ENCODE measurements around the gene FRMD8. TPM values are rescaled to one million over a fixed set of nuclear protein-coding genes. Genes with fewer than 3 reads are reported as not detected.

The FRMD8 gene
- total RNA-seq, 1 donor from 2014 or later, result 22.6 TPM

DNA sequence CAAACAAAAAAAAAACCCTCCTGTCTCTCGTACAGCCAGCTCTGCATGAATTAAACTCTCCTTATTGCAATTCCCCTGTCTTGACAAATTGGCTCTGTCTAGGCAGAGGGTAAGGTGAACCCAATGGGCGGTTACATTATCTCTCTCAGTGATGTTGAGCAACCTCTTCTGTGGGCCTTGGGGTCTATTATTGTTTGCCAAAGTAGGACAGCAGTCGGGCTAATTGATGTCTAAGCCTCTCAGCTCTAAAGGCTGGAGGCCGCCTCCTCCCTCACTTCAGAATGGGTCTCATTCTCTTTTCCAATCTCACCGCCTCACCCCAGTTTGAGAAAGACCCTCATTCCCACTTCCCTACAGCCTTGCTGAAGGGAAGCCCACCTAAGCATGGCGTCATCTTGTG is 2.7 kb upstream of the FRMD8 start:
- ATAC-seq (no peak), DNase-seq (no peak)
- H3K4me1 ChIP-seq, result peaks cover 80% of the 10 kb centered on the region
- no peaks in the 10 kb centered on the region for H3K9me3 ChIP-seq
- no peak overlapping the region for H3K4me3 ChIP-seq
- H3K27ac ChIP-seq, result peak overlapping the region; percentile 98
- intact Hi-C loops (cut with DNase I), result no loop called here
- H3K36me3 ChIP-seq, result peaks cover 5% of the 10 kb centered on the region
- TF ChIP-seq, protein P1, sequence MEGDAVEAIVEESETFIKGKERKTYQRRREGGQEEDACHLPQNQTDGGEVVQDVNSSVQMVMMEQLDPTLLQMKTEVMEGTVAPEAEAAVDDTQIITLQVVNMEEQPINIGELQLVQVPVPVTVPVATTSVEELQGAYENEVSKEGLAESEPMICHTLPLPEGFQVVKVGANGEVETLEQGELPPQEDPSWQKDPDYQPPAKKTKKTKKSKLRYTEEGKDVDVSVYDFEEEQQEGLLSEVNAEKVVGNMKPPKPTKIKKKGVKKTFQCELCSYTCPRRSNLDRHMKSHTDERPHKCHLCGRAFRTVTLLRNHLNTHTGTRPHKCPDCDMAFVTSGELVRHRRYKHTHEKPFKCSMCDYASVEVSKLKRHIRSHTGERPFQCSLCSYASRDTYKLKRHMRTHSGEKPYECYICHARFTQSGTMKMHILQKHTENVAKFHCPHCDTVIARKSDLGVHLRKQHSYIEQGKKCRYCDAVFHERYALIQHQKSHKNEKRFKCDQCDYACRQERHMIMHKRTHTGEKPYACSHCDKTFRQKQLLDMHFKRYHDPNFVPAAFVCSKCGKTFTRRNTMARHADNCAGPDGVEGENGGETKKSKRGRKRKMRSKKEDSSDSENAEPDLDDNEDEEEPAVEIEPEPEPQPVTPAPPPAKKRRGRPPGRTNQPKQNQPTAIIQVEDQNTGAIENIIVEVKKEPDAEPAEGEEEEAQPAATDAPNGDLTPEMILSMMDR (IDR thresholded peaks at IDR 0.05), result no peak
- no peaks in the 10 kb centered on the region for H3K27me3 ChIP-seq (ENCODE audit: low read depth)

GRCh38 chr11:65384301-65384889 is 2.0 kb upstream of the FRMD8 start:
- DNase-seq (no peak), ATAC-seq (no peak)
- peaks cover 86% of the 10 kb centered on the region for H3K4me1 ChIP-seq
- TF ChIP-seq, protein P1 (IDR thresholded peaks at IDR 0.05), result no peak
- no peaks in the 10 kb centered on the region for H3K27me3 ChIP-seq (ENCODE audit: low read depth)
- intact Hi-C loops (cut with DNase I), result no loop called here
- peak overlapping the region; percentile 98 for H3K27ac ChIP-seq
- no peak overlapping the region for H3K4me3 ChIP-seq
- no peaks in the 10 kb centered on the region for H3K9me3 ChIP-seq
- peaks cover 5% of the 10 kb centered on the region for H3K36me3 ChIP-seq

DNA sequence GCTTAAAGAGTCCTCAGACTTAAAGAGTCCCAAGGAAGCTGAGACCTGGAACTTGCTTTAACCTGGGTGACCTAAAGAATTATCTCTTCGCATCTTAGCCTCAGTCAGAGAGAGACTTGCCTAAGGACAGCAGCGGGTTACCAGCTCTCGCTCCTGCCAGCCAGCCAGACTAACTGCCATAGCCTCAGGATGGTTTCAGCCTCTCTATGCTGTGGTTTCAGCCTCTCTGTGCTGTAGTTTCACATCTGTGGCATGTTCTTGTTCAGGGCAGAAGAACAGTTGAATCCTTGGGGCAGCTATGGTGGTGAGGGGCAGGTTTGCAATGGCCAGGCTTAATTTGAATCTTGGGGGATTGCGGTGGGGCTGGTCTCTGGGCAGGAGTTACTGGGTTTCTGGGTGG is 2.3 kb downstream of the FRMD8 start:
- intact Hi-C loops (cut with DNase I), result no loop called here
- Histone ChIP-seq H3K36me3 (peaks cover 30% of the 10 kb centered on the region), H3K9me3 (no peaks in the 10 kb centered on the region), H3K27me3 (ENCODE audit: low read depth) (no peaks in the 10 kb centered on the region), H3K4me3 (no peak overlapping the region), H3K27ac (peak overlapping the region; percentile 80), H3K4me1 (peaks cover 82% of the 10 kb centered on the region)
- no peak for ATAC-seq
- no peak for DNase-seq
- TF ChIP-seq, protein P1 (IDR thresholded peaks at IDR 0.05), result no peak

DNA sequence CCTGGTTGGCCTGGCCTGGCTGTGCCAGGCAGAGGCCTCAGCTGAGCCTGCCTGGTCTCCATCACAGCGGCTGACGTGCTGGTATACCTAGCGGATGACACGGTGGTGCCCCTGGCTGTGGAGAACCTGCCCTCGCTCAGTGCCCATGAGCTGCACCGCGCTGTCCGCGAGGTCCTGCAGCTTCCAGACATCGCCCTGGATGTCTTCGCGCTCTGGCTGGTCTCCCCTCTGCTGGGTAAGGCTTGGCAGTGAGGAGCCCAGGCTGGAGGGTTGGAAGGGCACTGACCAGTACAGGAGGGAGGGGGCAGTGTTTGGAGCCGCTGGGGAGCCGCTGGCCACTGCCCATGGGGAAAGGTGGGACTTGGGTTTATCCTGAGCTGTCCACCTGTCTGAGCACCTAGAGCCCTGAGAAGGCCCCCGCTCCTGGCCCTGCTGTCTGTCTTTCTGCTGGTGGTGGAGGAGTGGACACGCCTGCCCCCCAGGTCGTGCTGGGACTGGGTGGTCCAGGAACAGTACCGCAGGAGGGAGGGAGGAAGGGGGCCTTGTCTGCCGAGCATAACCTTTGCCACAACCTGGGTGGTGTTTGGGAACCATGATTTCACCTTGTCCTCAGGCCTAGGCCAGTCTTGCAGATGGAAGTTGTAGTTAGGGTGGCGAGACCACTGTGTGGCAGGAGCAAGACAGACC is 3.0 kb downstream of the FRMD8 start:
- ATAC-seq (no peak), DNase-seq (no peak)
- Histone ChIP-seq H3K4me1 (peaks cover 75% of the 10 kb centered on the region), H3K4me3 (peak overlapping the region; percentile 37), H3K27me3 (ENCODE audit: low read depth) (no peaks in the 10 kb centered on the region), H3K27ac (peak overlapping the region; percentile 80), H3K9me3 (no peaks in the 10 kb centered on the region), H3K36me3 (peaks cover 37% of the 10 kb centered on the region)
- intact Hi-C loops (cut with DNase I), result no loop called here
- TF ChIP-seq, protein P1 (IDR thresholded peaks at IDR 0.05), result no peak

DNA sequence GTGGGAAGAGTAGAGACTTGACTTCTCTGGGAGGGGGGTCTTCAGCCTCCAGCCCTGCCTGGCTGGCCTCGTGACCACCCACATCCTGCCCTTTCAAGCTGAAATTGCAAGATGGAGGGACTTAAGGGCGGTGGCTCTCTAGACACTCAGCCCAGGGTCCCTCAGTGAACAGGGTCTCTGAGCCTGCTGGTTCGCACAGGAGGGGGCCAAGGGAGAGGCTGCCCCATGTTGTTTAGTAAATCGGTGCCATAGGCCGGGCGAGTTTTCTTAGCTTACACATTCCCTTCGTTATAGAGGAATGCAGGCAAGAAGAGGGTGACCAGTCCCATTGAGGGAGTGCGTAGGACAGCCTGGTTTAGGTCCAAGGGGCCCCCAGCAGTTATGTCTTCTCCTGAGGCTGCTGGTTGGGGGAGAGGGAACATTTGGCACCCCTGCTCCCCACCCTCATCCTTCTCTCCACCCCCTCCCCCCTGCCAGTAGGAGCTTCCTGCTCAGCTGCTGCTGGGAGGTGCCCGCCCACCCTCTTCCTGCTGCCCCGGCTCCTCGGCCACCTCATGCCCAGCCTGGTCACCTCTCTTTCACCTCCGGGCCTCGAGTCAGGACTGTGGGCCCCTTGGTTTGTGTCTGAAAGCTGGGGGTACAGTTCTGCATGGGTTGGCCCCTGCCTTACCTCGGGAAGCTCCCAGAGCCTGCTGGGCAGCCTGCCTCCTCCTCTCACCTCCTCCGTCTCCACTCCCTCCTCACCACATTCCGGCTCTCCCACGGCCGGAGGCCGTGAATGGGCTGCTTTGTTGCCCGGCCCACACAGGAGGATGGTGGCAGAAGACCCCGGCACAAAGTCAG is 3.9 kb downstream of the FRMD8 start:
- intact Hi-C loops (cut with DNase I), result no loop called here
- DNase-seq (no peak), ATAC-seq (no peak)
- H3K36me3 ChIP-seq, result peaks cover 46% of the 10 kb centered on the region
- TF ChIP-seq, protein P1 (IDR thresholded peaks at IDR 0.05), result no peak
- no peaks in the 10 kb centered on the region for H3K9me3 ChIP-seq
- H3K4me1 ChIP-seq, result peaks cover 66% of the 10 kb centered on the region
- H3K27ac ChIP-seq, result peak overlapping the region; percentile 80
- no peaks in the 10 kb centered on the region for H3K27me3 ChIP-seq (ENCODE audit: low read depth)
- H3K4me3 ChIP-seq, result peak overlapping the region; percentile 37
